Endothelial cell of umbilical vein (primary cell): Measurements from ENCODE around the gene PIK3C2G. TPM values are rescaled to one million over a fixed set of nuclear protein-coding genes. Genes with fewer than 3 reads are reported as not detected.

Experiments
- BruUV-seq: library from RNA; stranded (reverse); fragments of 400-500 nt; replicated peaks from 2 replicates; lab custom pipeline; 2021; lab: Mats Ljungman, UMichigan
- CTCF ChIA-PET: fragments of 300-600, 350-600 bp; sonication (Branson Sonifier 250); formaldehyde crosslinking; loops from one replicate; lab custom pipeline; 2021; ENCODE audit warnings: antibody characterized with exemption, inconsistent platforms; lab: Charles Lee
- POLR2A ChIA-PET: fragments of 300-600, 350-600 bp; sonication (Branson Sonifier 250); formaldehyde crosslinking; loops from one replicate; lab custom pipeline; 2021; ENCODE audit warnings: antibody characterized with exemption, inconsistent platforms; lab: Charles Lee
- DNase-seq: peaks from one replicate; pipeline ENCODE4 v3.0.0-alpha.2; 2011; ENCODE audit warnings: low read depth, low spot score
- FAIRE-seq: peaks from 2 replicates; lab custom pipeline; 2011; peaks lifted over from hg19 to GRCh38; lab: Jason Lieb, UNC
- H2AFZ ChIP-seq: 2 replicates; pipeline ENCODE4 v1.6.0; 2012; ENCODE audit warnings: low read depth, low read length, control low read depth, inconsistent platforms
- H3K27ac ChIP-seq: 2 replicates; pipeline ENCODE4 v1.5.1; 2011; ENCODE audit warnings: low read depth, mild to moderate bottlenecking, control low read depth, low read length, moderate library complexity; ENCODE audit not compliant: insufficient read depth
- H3K27me3 ChIP-seq, 2 experiments: 2 replicates each; pipeline versions ENCODE4 v1.6.0 to v1.6.1; 2011; ENCODE audit warnings: low read length in 2 of 2, mixed read lengths in 1 of 2; ENCODE audit not compliant: control insufficient read depth in 2 of 2, insufficient read depth in 2 of 2
- H3K36me3 ChIP-seq, 2 experiments: 2 replicates in 1 of 2; 3 replicates in 1 of 2; pipeline ENCODE4 v1.5.1; 2011; ENCODE audit warnings: low read length in 2 of 2, mild to moderate bottlenecking in 1 of 2, moderate library complexity in 1 of 2; ENCODE audit not compliant: control insufficient read depth in 2 of 2, insufficient read depth in 2 of 2; ENCODE audit errors: extremely low read depth in 1 of 2
- H3K4me1 ChIP-seq: 3 replicates; pipeline ENCODE4 v1.5.1; 2011; ENCODE audit warnings: mild to moderate bottlenecking, low read length; ENCODE audit not compliant: control insufficient read depth, insufficient read depth; ENCODE audit errors: extremely low read depth
- H3K4me2 ChIP-seq: 2 replicates; pipeline ENCODE4 v1.6.1; 2011; ENCODE audit warnings: low read length, control low read depth, mixed read lengths; ENCODE audit not compliant: insufficient read depth
- H3K4me3 ChIP-seq, 3 experiments: fragments of 200-600 bp in 1 of 3; sonication (generic), shearing (Covaris generic) in 1 of 3; replicated peaks in 1 of 3; 2 replicates each; pipeline ENCODE4 v1.5.1; 2011 to 2016; ENCODE audit warnings: control low read depth in 3 of 3, low read length in 3 of 3, mild to moderate bottlenecking in 2 of 3, inconsistent platforms in 1 of 3, low read depth in 1 of 3, moderate library complexity in 1 of 3; ENCODE audit not compliant: insufficient read depth in 1 of 3
- H3K79me2 ChIP-seq: 2 replicates; pipeline ENCODE4 v1.6.0; 2012; ENCODE audit warnings: low read length, inconsistent platforms; ENCODE audit not compliant: control insufficient read depth, insufficient read depth
- H3K9ac ChIP-seq: replicated peaks from 2 replicates; pipeline ENCODE3; 2011; ENCODE audit warnings: low read length, control low read depth; ENCODE audit not compliant: insufficient read depth; ENCODE audit errors: extremely low read depth
- H3K9me1 ChIP-seq: replicated peaks from 3 replicates; pipeline ENCODE4 v1.6.0; 2011; ENCODE audit warnings: mild to moderate bottlenecking, low read length; ENCODE audit not compliant: control insufficient read depth, insufficient read depth; ENCODE audit errors: extremely low read depth
- H3K9me3 ChIP-seq: replicated peaks from 2 replicates; pipeline ENCODE4 v1.5.1; 2012; ENCODE audit warnings: low read length, inconsistent platforms; ENCODE audit not compliant: control insufficient read depth, insufficient read depth
- H4K20me1 ChIP-seq: replicated peaks from 2 replicates; pipeline ENCODE3; 2011; ENCODE audit warnings: mild to moderate bottlenecking, low read length; ENCODE audit not compliant: control insufficient read depth, insufficient read depth; ENCODE audit errors: extremely low read depth
- CTCF ChIP-seq, 2 donors: IDR thresholded peaks; 1 replicate in 1 of 2; 2 replicates in 1 of 2; pipeline ENCODE4 v1.5.1; 2011; ENCODE audit warnings: low read length in 2 of 2, mild to moderate bottlenecking in 2 of 2, moderate library complexity in 2 of 2, control low read depth in 1 of 2, inconsistent platforms in 1 of 2, low read depth in 1 of 2; ENCODE audit not compliant: insufficient read depth in 1 of 2; ENCODE audit errors: extremely low read depth in 1 of 2
- EZH2 ChIP-seq: IDR thresholded peaks from 2 replicates; pipeline ENCODE4 v1.6.1; 2012; ENCODE audit warnings: borderline replicate concordance, low read depth, mild to moderate bottlenecking, moderate library complexity, low read length, inconsistent platforms; ENCODE audit not compliant: severe bottlenecking
- GATA2 ChIP-seq: IDR thresholded peaks from 2 replicates; pipeline ENCODE4 v1.7.0; 2011; ENCODE audit warnings: low read depth, mild to moderate bottlenecking, moderate library complexity, mixed read lengths, low read length; ENCODE audit not compliant: insufficient read length, insufficient read depth
- JUN ChIP-seq: IDR thresholded peaks from 2 replicates; pipeline ENCODE4 v1.6.1; 2011; ENCODE audit warnings: borderline replicate concordance, low read depth; ENCODE audit not compliant: insufficient read length, insufficient read depth
- MAX ChIP-seq: IDR thresholded peaks from 2 replicates; pipeline ENCODE4 v1.6.1; 2011; ENCODE audit not compliant: insufficient read depth, insufficient read length
- MYC ChIP-seq: IDR thresholded peaks from one replicate; pipeline ENCODE4 v1.6.1; 2011; ENCODE audit warnings: mild to moderate bottlenecking, low read depth, low read length
- dilution Hi-C: fragments of 300-500 bp; cut with MboI; formaldehyde crosslinking; loops from one replicate; pipeline ENCODE4 v1.15.0; 2019; ENCODE audit warnings: low sequenced_read_pairs; ENCODE audit not compliant: extremely low pct_ligation_motif_present
- intact Hi-C: fragments of 100-400 bp; cut with micrococcal nuclease; formaldehyde crosslinking; loops from one replicate; pipeline ENCODE4 v1.10.0; 2022
- polyA plus RNA-seq, 4 experiments: library from polyadenylated mRNA; depleted of rRNA in 3 of 4; stranded (reverse) in 3 of 4; unstranded in 1 of 4; fragments of >200 nt; gene quantifications; 2 replicates each; pipeline versions ENCODE4 v1.2.1 to v1.2.3, GENCODE V29; 2011 to 2012; ENCODE audit warnings: missing spikeins in 1 of 4
- total RNA-seq: library from RNA; stranded (reverse); gene quantifications from 2 replicates; pipeline ENCODE4 v1.2.3, GENCODE V29; 2021

PIK3C2G gene
- total and polyA plus RNA-seq, 2 donors (not counting 3 experiments of a cell fraction or from before 2014, with no cell fraction given), result not detected

GRCh38 chr12:18629916-18630315 lies 368.6 kb downstream of the PIK3C2G start:
- Histone ChIP-seq H3K36me3 (no peaks in the 10 kb centered on the region), H3K9me3 (no peaks in the 10 kb centered on the region), H3K4me2 (no peak overlapping the region), H3K9me1 (no peaks in the 10 kb centered on the region), H3K9ac (no peak overlapping the region), H3K27me3 (no peaks in the 10 kb centered on the region), H4K20me1 (no peaks in the 10 kb centered on the region), H2AFZ (no peak overlapping the region), H3K4me3 (no peak overlapping the region), H3K4me1 (no peaks in the 10 kb centered on the region), H3K27ac (no peak overlapping the region), H3K79me2 (no peaks in the 10 kb centered on the region)
- TF ChIP-seq MAX (no peak), EZH2 (no peak), CTCF (IDR thresholded peaks at IDR 0.05; ENCODE audit: extremely low read depth in 1 of 2, insufficient read depth in 1 of 2, low read depth in 1 of 2, low read length in 2 of 2) (no peak), MYC (no peak), GATA2 (no peak), JUN (no peak)
- ChIA-PET CTCF (no interaction called here), POLR2A (no interaction called here)
- intact Hi-C loops (no loop called here), dilution Hi-C loops (no loop called here)
- DNase-seq, result no peak
- BruUV-seq, result no TSS peak
- no peak for FAIRE-seq
